H1 (cell line): ENCODE results near the gene RERE. TPM values are rescaled to one million over a fixed set of nuclear protein-coding genes. Genes with fewer than 3 reads are reported as not detected.

Experiments
- CHD7 ChIP-seq: fragments of 300-600 bp; sonication (generic); IDR thresholded peaks from 2 replicates; pipeline ENCODE4 v1.7.1; 2012; ENCODE audit warnings: low read length, moderate library complexity, mild to moderate bottlenecking, inconsistent platforms; ENCODE audit not compliant: insufficient replicate concordance
- TAF1 ChIP-seq: IDR thresholded peaks from 2 replicates; pipeline ENCODE4 v1.6.1; 2011; ENCODE audit warnings: mild to moderate bottlenecking, low read depth, low read length
- polyA plus RNA-seq, 7 experiments: library from polyadenylated mRNA; depleted of rRNA in 3 of 7; stranded (reverse) in 5 of 7; unstranded in 2 of 7; fragments of >200 nt in 5 of 7; fragments of 200-250 nt in 2 of 7; gene quantifications; 1 replicate in 5 of 7; 2 replicates in 1 of 7; 4 replicates in 1 of 7; pipeline versions ENCODE4 v1.2.1 to v1.2.3, GENCODE V29; 2011 to 2013; ENCODE audit warnings: missing spikeins in 2 of 7, mixed read lengths in 2 of 7
- total RNA-seq: library from RNA; stranded (reverse); fragmentation: NEBNext Ultra II Directional; extraction: Animal tissue kit (Norgen Biotek cat#: 25700); gene quantifications from 2 replicates; pipeline ENCODE4 v1.2.1, GENCODE V29; 2021
- TF ChIP-seq, protein P1 (sequence below): IDR thresholded peaks from 2 replicates; pipeline ENCODE4 v1.6.1; 2012; ENCODE audit warnings: inconsistent platforms

The RERE gene
- total and polyA plus RNA-seq, 2 of the 8 experiments (the other 6 are each of a cell fraction or from before 2014, with no cell fraction given), result 15.3 to 142 TPM

- TF ChIP-seq CHD7 (no peak), TAF1 (no peak)
- TF ChIP-seq, protein P1, sequence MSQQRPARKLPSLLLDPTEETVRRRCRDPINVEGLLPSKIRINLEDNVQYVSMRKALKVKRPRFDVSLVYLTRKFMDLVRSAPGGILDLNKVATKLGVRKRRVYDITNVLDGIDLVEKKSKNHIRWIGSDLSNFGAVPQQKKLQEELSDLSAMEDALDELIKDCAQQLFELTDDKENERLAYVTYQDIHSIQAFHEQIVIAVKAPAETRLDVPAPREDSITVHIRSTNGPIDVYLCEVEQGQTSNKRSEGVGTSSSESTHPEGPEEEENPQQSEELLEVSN, result no peak
These were observed 284.3 kb downstream of the RERE start (continued) for GRCh38 chr1:8533124-8533523.
